Heart left ventricle (tissue), 13 donors: Measurements from ENCODE around the gene MGMT.

Experiments used
- CTCF ChIP-seq, 12 donors: fragments of 200-600 bp; sonication (generic) in 4 of 12; IDR thresholded peaks; one replicate each; pipeline versions ENCODE4 v1.5.0 to v1.8.0; 2018 to 2022; ENCODE audit warnings: antibody characterized with exemption in 12 of 12, mild to moderate bottlenecking in 5 of 12
- POLR2A ChIP-seq, 2 donors: fragments of 450-650 bp; IDR thresholded peaks; one replicate each; pipeline ENCODE4 v1.6.1; 2017; ENCODE audit warnings: antibody characterized with exemption in 2 of 2, mild to moderate bottlenecking in 2 of 2, moderate library complexity in 2 of 2
- donor health status: ischemic (EF 13 %, LVEDD 7.1; RV severe dilation, severe dysfunction).
- donor health status: DM: no; HTN: yes; CAD: no.
- donor health status: DM: no; HTN: no; CAD: no.
- donor health status: ischemic (EF 25% LVEDD 6.9; RV normal size, moderate dysfunction).
- donor health status: ischemic (EF 25% LVEDD 5.7; RV mildly dilated, moderate dysfunction).
- donor health status: ischemic (EF 35%, LVEDD 5.7; RV mildly dilated, moderate dysfunction).
- donor health status: nonischemic (EF 11% LVEDD 7.7; RV severe dilation, severe dysfunction).
- donor health status: DM: yes; HTN: yes; CAD: no.
- donor health status: PGD.
- donor health status: ischemic (EF 29% LVEDD 5.4; RV normal size, mild dysfunction).
- donor health status: nonischemic (EF 23%, LVEDD 6.1; RV moderate dilation, normal function).

GRCh38 chr10:129679207-129679606, 212.2 kb downstream of the MGMT start:
- TF ChIP-seq CTCF (IDR thresholded peaks at IDR 0.05) (no peak), POLR2A (IDR thresholded peaks at IDR 0.05) (no peak)
